Measurements from ENCODE around the gene EFHB.
"Not testable (repeated sequence)": the region's sequence is repeated elsewhere in the genome, so short reads cannot be mapped to it uniquely, and the experiment has no call there.

EFHB gene, protein sequence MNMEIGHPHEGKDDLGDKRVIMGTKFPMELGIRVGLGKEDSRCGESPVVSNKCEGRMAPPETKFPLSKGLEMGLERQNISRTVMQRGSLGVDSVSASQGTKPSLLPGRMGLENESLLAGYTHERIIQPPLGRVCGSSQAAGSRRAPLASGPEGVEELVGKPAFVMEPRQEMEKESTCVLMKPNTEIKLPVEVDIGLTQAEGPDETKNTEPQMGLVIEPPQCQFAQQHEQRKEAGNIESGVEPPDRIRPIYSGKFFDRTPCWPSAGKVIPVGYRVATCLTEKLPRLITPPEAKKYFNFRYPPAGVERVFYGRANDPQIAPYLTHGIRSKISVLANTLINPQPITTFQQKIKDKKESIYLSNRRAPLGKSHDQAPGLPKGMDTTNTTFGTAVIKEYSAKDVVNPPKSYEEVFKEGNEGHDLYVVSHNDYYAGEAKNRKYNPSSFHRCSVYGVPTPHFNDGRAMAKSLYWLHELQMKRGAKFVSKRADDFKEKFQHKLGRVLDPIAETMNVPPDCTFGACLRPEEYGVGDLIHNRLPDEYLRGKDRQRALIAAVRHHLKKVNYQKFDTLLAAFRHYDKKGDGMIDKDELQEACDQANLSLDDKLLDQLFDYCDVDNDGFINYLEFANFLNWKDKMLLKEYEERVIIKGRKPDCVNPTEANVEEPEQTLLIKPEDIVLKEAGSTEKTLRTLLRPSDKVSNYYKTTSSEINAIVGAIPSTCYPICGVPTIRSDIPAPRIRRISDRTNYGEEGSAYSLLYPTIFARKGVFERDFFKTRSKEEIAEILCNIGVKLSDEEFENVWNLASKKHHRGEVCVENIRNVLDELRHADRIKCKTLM

DNA sequence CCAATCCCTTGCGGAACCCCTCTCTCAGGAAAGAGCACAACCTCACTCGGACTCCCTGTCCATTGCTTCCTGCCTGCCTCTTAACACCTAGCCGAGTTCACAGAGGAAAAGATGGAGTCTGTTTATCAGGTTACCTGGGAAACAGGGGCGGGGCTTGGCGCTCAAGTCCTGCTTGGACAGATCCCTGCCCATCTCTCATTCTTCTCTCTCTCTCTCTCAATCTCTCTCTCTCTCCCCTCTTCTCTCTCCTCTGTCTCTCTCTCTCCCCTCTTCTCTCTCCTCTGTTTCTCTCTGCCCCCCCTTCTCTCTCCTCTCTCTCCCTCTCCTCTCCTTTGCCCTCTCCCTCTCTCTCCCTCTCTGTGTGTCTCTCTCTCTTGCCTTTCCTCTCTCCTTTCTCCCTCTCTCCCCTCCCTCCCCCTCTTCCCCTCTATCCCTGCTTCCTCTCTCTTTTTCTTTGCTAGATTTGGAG is at the start of gene EFHB:
Gene EFHB (minus strand): TSS at position 120 of the 469 bp plus-strand sequence. CDS start 199 bp downstream, outside the sequence.
- no peak for DNase-seq

DNA sequence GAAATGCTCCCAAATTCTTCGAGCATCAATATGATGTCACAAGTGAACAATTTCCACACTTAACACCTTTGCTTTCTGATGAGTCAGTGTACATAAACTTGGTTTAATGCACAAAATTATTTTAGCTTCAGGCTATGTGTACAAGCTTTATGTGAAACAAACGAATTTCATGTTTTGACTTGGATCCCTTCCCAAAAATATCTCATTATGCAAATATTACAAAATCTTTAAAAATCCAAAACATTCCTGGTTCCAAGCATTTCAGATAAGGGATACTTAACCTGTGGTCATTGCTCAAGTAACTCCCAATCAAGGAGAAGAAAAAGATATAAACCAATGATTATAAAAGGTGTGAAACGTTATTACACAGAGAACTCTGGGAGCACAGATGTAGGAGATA is 38.0 kb upstream of the EFHB start:
- no peak for DNase-seq

DNA sequence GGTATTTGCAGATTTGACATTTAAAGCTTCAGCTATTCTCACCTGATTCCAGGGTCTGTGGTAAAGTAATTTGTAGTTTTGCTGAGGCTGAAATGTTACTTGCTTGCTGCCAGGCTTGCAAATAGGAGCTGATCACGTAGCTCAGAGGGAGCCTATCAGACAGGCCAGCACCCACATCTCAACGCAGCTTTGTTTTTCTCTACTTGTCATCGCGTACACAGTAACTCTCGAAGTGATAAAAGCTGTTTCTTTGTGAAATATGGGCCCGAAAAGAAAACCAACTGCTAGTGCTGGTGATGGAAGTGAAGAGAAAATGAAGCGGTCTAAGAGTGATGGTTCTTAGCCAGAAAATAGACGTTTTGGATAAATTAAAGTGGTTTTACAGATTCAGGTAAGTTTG is 36.3 kb upstream of the EFHB start:
- DNase-seq = no peak

DNA sequence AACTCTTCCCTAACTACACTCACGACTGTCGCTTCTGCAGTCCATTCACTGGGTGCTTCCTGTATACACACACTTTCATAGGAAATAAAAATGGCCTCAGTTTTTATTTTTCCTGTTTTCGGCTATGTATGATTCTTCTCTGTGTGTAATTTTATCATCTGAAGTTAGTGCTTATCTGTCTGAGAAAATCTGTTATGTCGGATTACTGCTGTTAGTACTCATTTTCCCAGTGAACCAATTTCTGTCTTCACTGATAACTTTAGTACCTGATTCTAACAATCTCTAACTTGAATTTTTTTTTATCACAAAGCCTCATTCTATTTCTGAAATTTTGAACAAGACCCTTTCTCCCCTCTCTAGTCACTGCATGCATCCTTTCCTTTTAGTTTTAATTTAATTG is 33.8 kb upstream of the EFHB start:
- no peak for DNase-seq

DNA sequence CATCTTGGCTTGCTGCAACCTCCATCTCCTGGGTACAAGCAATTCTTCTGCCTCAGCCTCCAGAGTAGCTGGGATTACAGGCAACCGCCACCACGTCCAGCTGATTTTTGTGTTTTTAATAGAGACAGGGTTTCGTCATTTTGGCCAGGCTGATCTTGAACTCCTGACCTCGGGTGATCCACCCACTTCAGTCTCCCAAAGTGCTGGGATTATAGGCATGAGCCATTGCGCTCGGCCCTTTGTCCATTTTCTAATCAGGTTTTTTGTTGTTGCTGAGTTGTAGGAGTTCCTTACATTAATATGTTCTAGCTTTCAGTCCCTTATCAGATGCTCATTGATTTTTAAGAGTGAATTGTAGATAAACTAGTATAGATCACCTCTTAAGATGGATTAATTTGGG is 33.2 kb upstream of the EFHB start:
- DNase-seq = no peak

DNA sequence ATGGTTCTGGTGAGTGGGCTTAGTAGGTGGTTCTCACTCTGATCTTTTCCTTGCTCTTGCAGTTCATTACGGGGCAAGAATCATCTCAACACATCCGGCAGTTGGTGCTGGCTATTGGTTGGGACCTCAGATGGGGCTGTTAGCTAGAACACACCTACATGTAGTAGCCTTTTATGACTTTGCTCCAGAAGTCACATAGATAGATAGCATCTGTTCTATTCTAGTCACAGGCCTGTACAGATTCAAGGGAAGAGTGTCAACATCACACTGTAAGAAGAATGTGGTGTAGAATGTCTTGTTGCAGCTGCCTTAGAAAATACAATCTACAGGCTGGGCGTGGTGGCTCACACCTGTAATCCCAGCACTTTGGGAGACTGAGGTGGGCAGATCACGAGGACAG is 27.9 kb upstream of the EFHB start:
- no peak for DNase-seq

DNA sequence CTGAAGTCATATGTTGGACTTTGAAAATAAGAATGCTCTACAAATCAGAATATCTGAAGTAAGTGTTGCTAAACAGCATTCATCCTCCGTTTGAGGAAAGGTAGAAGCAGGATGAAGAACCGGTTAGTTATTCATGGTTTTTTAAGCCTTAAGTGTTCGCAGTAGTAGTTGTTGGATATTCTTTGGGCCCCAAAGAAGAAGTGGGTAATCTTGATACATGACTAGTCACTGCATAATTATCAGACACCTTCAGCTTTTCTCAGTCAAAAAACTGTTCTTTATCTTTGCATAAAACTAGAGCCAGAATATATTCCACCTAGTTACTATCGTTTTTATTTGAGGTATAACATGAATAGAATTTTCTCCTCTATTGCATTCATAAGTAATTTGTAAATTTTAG is 26.7 kb upstream of the EFHB start:
- no peak for DNase-seq

DNA sequence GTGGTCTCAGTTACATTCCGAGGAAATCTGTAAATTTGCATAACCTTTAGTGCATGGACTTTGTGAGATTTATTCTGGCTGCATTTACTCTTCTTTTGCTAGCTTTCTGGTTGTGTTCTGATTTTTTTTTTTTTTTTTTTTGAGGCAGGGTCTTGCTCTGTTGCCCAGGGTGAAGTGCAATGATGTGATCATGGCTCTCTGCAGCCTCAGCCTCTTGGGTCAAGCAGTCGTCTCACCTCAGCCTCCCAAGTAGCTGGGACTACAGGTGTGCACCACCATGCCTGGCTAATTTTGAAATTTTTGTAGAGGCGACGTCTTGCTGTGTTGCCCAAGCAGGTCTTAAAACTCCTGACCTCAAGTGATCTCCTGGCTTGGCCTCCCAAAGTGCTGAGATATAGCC is 25.5 kb upstream of the EFHB start:
- DNase-seq = no peak

DNA sequence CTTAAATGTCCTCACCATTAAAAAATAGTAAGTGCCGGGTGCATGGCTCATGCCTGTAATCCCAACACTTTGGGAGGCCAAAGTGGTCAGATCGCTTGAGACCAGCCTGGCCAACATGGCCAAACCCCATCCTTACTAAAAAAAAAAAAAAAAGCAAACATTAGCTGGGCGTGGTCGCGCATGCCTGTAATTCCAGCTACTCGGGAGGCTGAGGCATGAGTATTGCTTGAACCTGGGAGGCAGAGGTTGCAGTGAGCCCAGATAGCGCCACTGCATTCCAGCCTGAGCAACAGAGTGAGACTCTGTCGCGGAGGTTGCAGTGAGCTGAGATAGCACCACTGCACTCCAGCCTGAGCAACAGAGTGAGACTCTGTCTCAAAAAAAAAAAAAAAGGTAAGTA is 23.3 kb upstream of the EFHB start:
- not testable (repeated sequence) for DNase-seq

DNA sequence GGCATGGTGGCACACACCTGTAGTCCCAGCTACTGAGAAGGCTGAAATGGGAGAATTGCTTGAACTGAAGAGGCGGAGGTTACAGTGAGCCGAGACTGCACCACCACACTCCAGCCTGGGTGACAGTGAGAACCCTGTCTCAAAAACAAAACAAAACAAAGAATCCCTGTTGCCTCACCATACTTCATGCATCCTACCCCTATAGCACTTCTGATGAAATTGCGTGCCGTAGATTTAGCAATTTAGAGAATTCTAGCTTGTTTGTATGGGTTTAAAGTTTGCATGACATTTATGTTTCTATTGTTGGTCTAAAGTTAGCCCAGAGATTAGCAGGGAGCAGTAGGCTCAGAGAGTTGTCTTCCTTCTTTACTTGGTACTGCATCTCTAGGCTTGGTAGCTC is 20.7 kb upstream of the EFHB start:
- no peak for DNase-seq

DNA sequence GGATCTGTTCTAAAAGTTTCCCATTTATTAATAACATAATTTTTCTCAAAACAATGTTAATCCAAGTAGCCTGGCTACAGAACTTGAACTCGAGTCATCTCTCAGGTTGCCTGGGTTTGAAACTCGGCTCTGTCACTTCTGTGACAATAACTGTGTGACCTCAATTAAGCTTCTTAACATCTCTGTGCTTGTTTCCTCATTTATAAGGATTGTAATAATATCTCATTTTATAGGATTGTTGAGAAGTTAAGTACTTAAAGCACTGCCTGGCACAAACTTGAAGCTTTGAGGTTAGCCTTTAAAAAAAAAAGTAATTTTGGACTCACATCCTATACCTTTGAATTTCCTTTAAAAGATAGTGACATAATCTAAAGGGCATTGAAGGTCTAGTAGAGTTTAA is 16.3 kb upstream of the EFHB start:
- DNase-seq = no peak

DNA sequence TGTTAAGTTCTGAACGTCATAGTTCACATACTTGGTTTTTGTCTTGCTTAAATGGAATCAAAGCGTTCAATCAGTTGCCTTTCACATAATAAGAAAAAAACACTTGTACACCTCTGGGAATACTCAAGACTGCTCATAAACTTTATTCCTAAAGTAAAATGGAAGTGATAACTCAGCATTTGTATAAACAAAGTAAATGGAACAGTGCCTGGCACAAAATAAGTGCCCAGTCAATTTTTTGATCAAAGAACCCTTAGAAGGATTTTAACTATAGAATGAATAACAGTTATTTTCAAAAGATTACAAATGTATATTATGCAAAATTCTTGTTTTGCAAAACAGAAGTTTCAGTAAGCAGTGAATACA is 14.2 kb upstream of the EFHB start:
- no peak for DNase-seq

DNA sequence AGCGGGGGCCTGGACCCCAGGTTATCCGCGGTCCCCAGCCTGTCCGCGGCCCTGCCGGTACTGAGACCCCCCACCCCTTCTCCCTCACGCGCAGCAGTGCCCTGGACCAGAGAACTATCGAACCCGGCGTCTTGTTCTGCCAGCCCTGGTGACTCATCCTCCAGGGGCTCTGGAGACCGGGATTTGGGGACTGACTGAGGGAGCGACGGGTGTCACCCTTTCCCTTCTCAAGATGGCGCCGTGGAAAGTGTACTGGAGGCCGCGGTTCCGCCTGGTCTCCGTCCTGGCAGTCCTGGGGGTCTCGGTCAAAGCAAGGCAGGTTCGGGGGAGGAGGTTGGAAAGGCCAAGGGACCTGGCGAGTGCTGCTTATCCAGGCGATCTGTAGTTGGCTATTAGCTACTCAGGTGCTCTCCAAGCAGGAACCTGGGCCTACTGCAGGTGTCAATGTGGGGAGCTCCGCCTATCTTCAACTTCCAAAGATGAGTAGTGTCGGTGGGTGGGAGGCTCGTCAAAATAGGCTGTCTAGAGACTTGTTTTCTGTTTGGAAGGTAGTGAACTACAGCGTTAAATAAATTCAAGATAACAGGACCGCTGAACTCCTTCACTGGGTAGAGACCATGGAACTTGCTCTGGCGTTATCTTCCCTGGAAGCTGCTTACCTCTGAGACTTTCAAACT is 13.7 kb upstream of the EFHB start:
- no peak for DNase-seq

DNA sequence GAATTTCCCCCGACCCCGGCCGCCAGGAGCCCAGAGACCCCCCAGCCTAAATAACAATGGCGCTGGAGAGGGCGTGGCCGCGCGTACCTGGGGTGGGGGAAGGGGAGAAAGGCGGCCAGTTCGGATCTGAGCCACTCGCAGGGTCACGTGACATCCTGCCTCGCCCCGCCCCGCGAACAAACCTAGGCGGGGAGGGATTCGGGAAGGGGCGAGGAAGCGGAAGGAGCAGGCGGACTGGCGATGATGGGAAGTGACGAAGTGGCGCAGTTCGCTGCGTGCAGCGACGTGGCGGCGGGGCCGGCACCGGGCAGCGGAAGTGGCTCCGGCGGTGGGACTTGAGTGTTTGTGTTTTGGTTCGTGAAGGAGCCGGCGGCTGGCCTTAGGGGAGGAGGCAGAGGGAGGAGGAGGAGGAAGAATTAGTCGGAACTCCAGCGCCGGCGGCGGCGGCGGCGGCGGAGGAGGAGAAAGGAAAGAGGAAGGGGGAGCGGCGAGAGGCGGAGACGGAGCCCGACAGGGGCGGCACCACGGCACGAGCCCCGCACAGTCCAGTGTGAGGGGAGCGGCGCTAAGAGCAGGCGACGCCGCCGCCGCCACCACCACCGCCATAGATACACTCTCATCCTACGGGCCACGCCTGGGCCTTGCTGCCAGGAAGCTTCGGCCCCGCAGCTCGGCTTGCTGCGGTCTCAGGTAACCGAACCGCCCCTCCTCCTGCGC is 13.0 kb upstream of the EFHB start, which contains the start of gene RAB5A:
Gene RAB5A (plus strand): TSS at position 266 of the 717 bp plus-strand sequence. CDS start 3,802 bp downstream, outside the sequence.
- peak; percentile 82 to 96 for DNase-seq

DNA sequence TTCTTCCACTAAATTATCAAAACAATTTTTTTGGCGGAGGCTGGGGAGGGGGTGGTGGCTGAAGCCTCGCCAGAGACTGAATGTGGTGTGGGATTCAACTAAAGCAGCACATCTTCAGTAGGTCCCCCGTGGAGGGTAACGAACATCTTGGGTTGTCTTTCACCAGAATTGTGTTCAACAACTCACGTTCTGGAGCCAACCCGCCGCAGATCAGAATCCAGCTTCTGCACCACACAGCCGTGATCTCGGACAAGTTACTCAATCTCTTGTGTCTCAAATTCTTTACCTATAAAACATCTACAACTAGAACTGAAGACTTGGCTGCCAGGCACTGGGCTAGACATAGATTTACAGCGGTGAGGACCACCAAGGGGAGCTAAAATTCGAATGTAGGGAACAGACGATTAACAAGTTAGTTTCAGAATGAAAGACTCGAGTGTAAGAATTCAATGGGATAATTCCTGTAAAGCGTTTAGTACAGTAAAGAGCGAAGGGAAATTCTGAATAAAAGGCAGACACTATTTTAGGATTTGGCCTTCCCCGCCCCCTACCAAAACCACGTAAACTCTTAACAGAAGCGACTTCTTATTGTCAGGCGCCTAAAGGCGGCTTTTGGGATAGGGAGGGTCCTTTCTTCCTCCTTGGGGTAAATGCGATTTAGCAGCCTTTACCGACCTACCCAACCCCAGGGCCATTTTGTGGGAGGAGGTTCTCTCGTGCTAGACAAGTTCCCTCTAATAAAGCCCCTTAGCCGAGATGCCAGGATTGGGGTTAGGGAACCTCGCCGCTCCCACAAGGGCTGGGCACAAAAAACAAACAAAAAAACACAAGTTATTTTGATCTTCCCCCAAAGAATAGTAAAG is 12.2 kb upstream of the EFHB start:
- DNase-seq = no peak

DNA sequence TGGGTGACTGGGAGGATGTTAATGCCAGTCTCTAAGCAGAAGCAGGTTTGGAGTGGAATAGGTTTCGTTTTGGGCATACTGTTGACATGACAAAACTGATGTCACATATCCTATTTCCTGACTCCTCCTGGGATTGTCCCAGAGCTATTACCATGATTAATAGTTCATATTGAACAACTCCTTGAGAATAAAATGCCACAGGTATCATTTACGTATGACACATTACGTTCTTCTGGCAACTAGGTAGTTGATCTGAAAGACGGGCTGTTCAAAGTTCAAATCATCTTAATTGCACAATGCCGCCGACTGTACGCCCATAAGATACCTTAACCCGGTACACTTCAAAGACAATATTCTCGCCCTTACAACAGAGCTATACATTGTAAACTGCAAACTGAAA is 11.5 kb upstream of the EFHB start:
- DNase-seq = no peak

DNA sequence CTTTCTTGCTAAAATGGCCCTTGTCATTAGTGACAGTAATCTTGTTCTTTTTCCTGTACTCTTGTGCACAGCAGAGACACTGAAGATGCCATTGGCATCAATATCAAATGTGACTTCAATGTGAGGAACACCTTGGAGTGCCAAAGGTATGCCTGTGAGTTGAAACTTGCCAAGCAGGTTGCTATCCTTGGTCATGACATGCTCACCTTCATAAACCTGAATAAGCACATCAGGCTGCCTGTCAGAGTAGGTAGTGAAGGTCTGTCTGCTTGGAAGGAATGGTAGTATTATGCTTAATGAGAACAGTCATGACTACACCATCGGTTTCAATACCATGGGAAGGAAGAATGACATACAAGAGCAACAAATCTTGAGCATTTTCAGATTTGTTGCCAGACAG is 6.6 kb upstream of the EFHB start:
- DNase-seq = no peak

DNA sequence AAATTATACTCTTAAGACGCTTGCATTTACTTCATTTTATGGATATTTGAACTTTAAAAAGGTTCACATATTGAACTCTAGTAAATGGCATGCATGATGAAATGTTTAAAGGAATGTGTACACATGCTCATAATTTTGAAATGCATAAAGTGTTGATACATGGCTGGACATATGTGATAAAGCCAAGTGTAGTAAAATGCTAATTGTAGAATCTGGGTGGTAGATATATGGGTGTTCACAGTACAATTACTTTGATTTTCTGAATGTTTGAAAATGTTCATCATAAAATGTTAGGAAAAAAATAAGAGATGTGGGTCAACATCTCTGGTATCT is 4.2 kb upstream of the EFHB start:
- no peak for DNase-seq

DNA sequence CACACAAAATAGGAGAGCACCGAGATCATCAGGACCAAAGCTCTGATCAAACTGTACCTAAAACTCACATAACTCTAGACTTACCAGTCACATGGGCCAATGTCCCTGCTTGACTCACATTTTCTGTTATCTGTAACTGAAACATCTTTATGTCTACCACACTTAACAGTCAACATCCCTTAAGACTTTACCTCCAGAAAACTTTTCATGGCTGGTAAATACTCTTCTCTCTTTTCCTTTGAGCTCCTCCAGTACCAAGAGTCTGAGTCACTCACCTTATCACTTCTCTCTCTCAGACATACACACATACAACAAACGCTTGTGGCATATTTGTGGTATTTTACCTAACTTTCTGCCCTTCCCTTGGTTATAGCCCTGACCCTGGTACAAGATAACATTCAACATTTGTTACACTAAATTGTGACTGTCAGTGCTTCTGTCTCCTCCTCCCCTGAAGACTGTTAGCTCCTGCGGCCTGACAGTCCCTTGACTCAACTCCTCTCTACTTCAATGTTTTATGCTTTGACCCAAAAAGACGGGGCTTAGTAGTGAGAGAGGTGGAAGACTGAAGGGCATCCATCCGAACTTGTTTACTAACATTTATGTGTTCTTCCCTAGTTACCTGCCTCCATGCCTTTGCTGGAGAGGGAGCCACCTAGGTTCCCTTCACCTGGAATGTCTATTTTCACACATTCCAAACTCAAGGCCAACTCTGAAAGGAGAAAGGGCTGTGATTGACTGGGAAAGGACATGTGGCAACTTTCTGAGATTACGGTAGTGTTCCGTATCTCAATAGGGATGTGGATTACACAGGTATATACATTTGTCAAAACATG is 3.7 kb upstream of the EFHB start:
- DNase-seq = no peak

DNA sequence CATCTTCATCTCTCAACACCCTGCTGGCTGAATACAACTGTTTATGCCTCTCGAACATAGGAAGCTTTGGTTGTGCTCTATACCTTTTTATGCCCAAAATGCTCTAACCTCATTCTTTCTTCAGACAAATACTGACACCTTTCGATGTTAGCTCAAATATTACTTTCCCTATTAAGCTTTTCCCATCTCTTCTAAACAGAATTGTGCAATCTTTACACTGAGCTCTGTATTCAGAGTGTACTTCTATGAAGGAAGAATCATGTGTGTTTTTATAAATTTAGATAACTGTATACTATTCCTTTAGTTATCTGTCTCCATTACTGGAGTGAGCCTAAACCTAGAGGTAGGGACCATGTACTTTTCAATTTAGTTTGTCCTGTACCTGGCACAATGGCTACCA is 1.6 kb downstream of the EFHB start:
- no peak for DNase-seq

DNA sequence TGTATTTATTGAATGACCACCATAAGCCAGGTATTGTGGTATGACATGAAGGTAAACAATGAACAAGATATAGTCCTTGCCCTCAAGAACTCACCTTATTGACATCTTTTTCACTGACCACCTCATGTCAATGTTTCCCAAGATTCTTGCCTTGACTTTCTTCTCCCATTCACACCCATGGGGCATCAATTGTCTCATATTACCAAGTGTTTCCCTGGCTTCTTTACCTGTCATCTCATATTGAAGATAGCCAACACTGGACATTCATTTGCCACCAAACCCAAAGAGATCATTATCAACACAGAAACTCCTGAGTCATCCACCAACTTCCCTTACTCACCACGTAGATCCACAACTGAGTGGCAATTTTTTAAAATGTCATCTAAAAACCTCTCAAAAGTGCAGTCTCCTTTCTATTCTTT is 2.2 kb downstream of the EFHB start:
- no peak for DNase-seq
